ENCODE data around the gene KLK12. TPM values are rescaled to one million over a fixed set of nuclear protein-coding genes. Genes with fewer than 3 reads are reported as not detected.

The KLK12 gene
- polyA plus RNA-seq, 1 donor from 2014 or later, result not detected

DNA sequence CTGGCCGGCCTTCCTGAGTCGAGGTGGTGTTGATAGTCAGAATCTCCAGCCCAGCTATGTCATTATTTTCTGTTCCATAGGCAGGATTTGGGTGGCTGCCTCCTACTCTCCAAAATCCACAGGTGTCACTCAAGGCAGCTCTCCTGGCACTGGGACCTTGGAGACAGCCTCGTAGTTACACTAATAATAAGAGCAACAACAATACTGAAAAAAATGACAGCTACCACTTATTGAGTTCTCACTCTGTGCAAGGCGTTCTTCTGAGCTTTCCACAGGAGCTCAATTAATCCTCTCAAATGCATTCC, 12.2 kb upstream of the KLK12 start:
- no peaks in the 10 kb centered on the region for H4K20me1 ChIP-seq (ENCODE audit: insufficient read depth)
- no peaks in the 10 kb centered on the region for H3F3A ChIP-seq (ENCODE audit: insufficient read depth, low read length, poor library complexity, severe bottlenecking)
- H2AFZ ChIP-seq (ENCODE audit: low read depth, low read length), result no peak overlapping the region
- no peak overlapping the region for H3K4me3 ChIP-seq (ENCODE audit: low read length)
- H3K27ac ChIP-seq (ENCODE audit: low read length), result no peak overlapping the region
- no peaks in the 10 kb centered on the region for H3K27me3 ChIP-seq (ENCODE audit: insufficient read depth, low read depth, low read length)
- H3K79me2 ChIP-seq (replicated peaks; ENCODE audit: insufficient read depth, low read length), result no peaks in the 10 kb centered on the region
- H3K9me3 ChIP-seq (ENCODE audit: low read length), result no peaks in the 10 kb centered on the region
- no peak overlapping the region for H3K9ac ChIP-seq (ENCODE audit: low read length)
- H3K4me2 ChIP-seq (ENCODE audit: low read length), result no peak overlapping the region
- TF ChIP-seq TAF1 (IDR thresholded peaks at IDR 0.05; ENCODE audit: low read depth) (no peak), EZH2 (IDR thresholded peaks at IDR 0.05; ENCODE audit: borderline replicate concordance, insufficient read depth, low read length, poor library complexity, severe bottlenecking) (no peak), EP300 (conservative IDR thresholded peaks at IDR 0.05; ENCODE audit: poor library complexity, severe bottlenecking) (no peak), RAD21 (conservative IDR thresholded peaks at IDR 0.05) (no peak), MXI1 (conservative IDR thresholded peaks at IDR 0.05; ENCODE audit: poor library complexity, severe bottlenecking) (no peak), POLR2AphosphoS5 (IDR thresholded peaks at IDR 0.05) (no peak), SMC3 (conservative IDR thresholded peaks at IDR 0.05; ENCODE audit: poor library complexity) (no peak)
- TF ChIP-seq, protein P1, sequence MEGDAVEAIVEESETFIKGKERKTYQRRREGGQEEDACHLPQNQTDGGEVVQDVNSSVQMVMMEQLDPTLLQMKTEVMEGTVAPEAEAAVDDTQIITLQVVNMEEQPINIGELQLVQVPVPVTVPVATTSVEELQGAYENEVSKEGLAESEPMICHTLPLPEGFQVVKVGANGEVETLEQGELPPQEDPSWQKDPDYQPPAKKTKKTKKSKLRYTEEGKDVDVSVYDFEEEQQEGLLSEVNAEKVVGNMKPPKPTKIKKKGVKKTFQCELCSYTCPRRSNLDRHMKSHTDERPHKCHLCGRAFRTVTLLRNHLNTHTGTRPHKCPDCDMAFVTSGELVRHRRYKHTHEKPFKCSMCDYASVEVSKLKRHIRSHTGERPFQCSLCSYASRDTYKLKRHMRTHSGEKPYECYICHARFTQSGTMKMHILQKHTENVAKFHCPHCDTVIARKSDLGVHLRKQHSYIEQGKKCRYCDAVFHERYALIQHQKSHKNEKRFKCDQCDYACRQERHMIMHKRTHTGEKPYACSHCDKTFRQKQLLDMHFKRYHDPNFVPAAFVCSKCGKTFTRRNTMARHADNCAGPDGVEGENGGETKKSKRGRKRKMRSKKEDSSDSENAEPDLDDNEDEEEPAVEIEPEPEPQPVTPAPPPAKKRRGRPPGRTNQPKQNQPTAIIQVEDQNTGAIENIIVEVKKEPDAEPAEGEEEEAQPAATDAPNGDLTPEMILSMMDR (IDR thresholded peaks at IDR 0.05; ENCODE audit: poor library complexity, severe bottlenecking), result no peak
- TF ChIP-seq, protein P2, sequence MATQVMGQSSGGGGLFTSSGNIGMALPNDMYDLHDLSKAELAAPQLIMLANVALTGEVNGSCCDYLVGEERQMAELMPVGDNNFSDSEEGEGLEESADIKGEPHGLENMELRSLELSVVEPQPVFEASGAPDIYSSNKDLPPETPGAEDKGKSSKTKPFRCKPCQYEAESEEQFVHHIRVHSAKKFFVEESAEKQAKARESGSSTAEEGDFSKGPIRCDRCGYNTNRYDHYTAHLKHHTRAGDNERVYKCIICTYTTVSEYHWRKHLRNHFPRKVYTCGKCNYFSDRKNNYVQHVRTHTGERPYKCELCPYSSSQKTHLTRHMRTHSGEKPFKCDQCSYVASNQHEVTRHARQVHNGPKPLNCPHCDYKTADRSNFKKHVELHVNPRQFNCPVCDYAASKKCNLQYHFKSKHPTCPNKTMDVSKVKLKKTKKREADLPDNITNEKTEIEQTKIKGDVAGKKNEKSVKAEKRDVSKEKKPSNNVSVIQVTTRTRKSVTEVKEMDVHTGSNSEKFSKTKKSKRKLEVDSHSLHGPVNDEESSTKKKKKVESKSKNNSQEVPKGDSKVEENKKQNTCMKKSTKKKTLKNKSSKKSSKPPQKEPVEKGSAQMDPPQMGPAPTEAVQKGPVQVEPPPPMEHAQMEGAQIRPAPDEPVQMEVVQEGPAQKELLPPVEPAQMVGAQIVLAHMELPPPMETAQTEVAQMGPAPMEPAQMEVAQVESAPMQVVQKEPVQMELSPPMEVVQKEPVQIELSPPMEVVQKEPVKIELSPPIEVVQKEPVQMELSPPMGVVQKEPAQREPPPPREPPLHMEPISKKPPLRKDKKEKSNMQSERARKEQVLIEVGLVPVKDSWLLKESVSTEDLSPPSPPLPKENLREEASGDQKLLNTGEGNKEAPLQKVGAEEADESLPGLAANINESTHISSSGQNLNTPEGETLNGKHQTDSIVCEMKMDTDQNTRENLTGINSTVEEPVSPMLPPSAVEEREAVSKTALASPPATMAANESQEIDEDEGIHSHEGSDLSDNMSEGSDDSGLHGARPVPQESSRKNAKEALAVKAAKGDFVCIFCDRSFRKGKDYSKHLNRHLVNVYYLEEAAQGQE (IDR thresholded peaks at IDR 0.05; ENCODE audit: borderline replicate concordance), result no peak
- no peaks in the 10 kb centered on the region for H3K36me3 ChIP-seq (ENCODE audit: insufficient read depth, low read length)
- H3K9me2 ChIP-seq (ENCODE audit: insufficient read depth, low read length), result no peaks in the 10 kb centered on the region

DNA sequence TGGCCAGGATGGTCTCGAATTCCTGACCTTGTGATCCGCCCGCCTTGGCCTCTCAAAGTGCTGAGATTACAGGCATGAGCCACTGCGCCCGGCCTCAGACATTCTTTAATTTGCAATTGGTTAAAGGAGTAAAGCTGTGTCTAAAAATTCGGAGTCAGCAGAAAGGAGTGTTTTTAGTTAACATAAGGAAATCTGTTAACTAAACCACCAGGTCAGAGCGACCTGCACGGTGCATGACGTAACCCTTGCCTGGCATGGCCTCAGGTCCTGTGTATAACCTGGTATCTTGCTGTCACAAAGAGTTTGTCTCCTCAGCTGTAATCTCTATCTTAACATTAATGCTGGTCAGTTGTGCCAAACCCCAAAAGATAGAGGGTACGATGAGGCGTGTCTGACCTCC, 9.5 kb upstream of the KLK12 start:
- Histone ChIP-seq H3K9me3 (ENCODE audit: low read length) (no peaks in the 10 kb centered on the region), H2AFZ (ENCODE audit: low read depth, low read length) (no peak overlapping the region), H3K9ac (ENCODE audit: low read length) (no peak overlapping the region), H3K27me3 (ENCODE audit: insufficient read depth, low read depth, low read length) (no peaks in the 10 kb centered on the region), H3F3A (ENCODE audit: insufficient read depth, low read length, poor library complexity, severe bottlenecking) (no peaks in the 10 kb centered on the region), H4K20me1 (ENCODE audit: insufficient read depth) (no peaks in the 10 kb centered on the region), H3K79me2 (replicated peaks; ENCODE audit: insufficient read depth, low read length) (no peaks in the 10 kb centered on the region), H3K4me3 (ENCODE audit: low read length) (no peak overlapping the region), H3K27ac (ENCODE audit: low read length) (no peak overlapping the region), H3K4me2 (ENCODE audit: low read length) (no peak overlapping the region), H3K9me2 (ENCODE audit: insufficient read depth, low read length) (no peaks in the 10 kb centered on the region), H3K36me3 (ENCODE audit: insufficient read depth, low read length) (no peaks in the 10 kb centered on the region)
- no peak for TF ChIP-seq MXI1 (conservative IDR thresholded peaks at IDR 0.05; ENCODE audit: poor library complexity, severe bottlenecking)
- no peak for TF ChIP-seq EP300 (conservative IDR thresholded peaks at IDR 0.05; ENCODE audit: poor library complexity, severe bottlenecking)
- TF ChIP-seq RAD21 (conservative IDR thresholded peaks at IDR 0.05), result no peak
- TF ChIP-seq, protein P1 (IDR thresholded peaks at IDR 0.05; ENCODE audit: poor library complexity, severe bottlenecking), result no peak
- no peak for TF ChIP-seq EZH2 (IDR thresholded peaks at IDR 0.05; ENCODE audit: borderline replicate concordance, insufficient read depth, low read length, poor library complexity, severe bottlenecking)
- no peak for TF ChIP-seq POLR2AphosphoS5 (IDR thresholded peaks at IDR 0.05)
- TF ChIP-seq, protein P2 (IDR thresholded peaks at IDR 0.05; ENCODE audit: borderline replicate concordance), result no peak
- TF ChIP-seq SMC3 (conservative IDR thresholded peaks at IDR 0.05; ENCODE audit: poor library complexity), result no peak
- TF ChIP-seq TAF1 (IDR thresholded peaks at IDR 0.05; ENCODE audit: low read depth), result no peak

All from neural cell (in vitro differentiated cells).